ENCODE measurements around the gene MAGI2. TPM values are rescaled to one million over a fixed set of nuclear protein-coding genes. Genes with fewer than 3 reads are reported as not detected.

MAGI2 gene
- total RNA-seq, 1 donor from 2014 or later: 5.4 TPM

GRCh38 chr7:79268730-79269129 lies 184.7 kb downstream of the MAGI2 start:
- H3K27me3 ChIP-seq (ENCODE audit: insufficient read depth, low read length): no peaks in the 10 kb centered on the region
- no peak for TF ChIP-seq EZH2 (IDR thresholded peaks at IDR 0.05; ENCODE audit: insufficient read depth, low read length)
- TF ChIP-seq, protein P1, sequence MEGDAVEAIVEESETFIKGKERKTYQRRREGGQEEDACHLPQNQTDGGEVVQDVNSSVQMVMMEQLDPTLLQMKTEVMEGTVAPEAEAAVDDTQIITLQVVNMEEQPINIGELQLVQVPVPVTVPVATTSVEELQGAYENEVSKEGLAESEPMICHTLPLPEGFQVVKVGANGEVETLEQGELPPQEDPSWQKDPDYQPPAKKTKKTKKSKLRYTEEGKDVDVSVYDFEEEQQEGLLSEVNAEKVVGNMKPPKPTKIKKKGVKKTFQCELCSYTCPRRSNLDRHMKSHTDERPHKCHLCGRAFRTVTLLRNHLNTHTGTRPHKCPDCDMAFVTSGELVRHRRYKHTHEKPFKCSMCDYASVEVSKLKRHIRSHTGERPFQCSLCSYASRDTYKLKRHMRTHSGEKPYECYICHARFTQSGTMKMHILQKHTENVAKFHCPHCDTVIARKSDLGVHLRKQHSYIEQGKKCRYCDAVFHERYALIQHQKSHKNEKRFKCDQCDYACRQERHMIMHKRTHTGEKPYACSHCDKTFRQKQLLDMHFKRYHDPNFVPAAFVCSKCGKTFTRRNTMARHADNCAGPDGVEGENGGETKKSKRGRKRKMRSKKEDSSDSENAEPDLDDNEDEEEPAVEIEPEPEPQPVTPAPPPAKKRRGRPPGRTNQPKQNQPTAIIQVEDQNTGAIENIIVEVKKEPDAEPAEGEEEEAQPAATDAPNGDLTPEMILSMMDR (IDR thresholded peaks at IDR 0.05; ENCODE audit: insufficient read depth, low read depth, low read length): no peak
- Mint-ChIP-seq H3K27me3 (ENCODE audit: low read depth, unreplicated experiment) (peaks cover 2% of the 10 kb centered on the region), H3K27ac (ENCODE audit: unreplicated experiment) (no peak overlapping the region), H3K9me3 (ENCODE audit: unreplicated experiment) (peaks cover 1% of the 10 kb centered on the region), H3K36me3 (ENCODE audit: low read depth, unreplicated experiment) (no peaks in the 10 kb centered on the region), H3K4me3 (ENCODE audit: unreplicated experiment) (no peak overlapping the region), H3K4me1 (ENCODE audit: low read depth, unreplicated experiment) (peaks cover 4% of the 10 kb centered on the region)
- no peaks in the 10 kb centered on the region for H3K36me3 ChIP-seq (ENCODE audit: insufficient read depth, low read length)
- no peak for FAIRE-seq
- H3K27ac ChIP-seq (ENCODE audit: low read depth, low read length): no peak overlapping the region
- H3K79me2 ChIP-seq (ENCODE audit: insufficient read depth, low read length): no peaks in the 10 kb centered on the region
- H3K9me3 ChIP-seq (ENCODE audit: insufficient read depth, low read depth, low read length): no peaks in the 10 kb centered on the region
- no peak overlapping the region for H2AFZ ChIP-seq (ENCODE audit: low read depth, low read length)
- no peak overlapping the region for H3K4me2 ChIP-seq (ENCODE audit: low read length)
- DNase-seq (ENCODE audit: low read depth): no peak
- no peaks in the 10 kb centered on the region for H4K20me1 ChIP-seq (ENCODE audit: insufficient read depth, low read length)
- no peak overlapping the region for H3K9ac ChIP-seq (ENCODE audit: low read length)
- no peaks in the 10 kb centered on the region for H3K4me1 ChIP-seq (ENCODE audit: insufficient read depth, low read length)
- H3K4me3 ChIP-seq (ENCODE audit: insufficient read depth, low read depth, low read length): no peak overlapping the region

DNA sequence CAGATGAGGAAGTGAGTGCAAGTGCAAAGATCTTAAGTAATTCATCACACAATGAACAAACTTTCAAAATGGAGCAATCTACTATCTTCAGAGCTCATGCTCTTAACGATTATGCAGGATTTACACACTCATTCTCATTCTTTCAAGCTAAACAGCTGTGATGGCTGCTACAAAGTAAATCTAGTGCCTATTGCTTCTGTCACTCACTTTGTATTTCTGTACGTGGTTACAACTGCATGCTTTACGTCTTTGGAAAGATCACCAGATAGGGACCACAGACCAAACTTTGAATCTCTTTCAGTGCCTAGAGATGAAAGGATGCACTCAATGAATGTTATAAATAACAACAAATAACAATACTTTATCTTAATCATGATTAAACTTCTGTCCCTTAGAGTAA lies 194.6 kb downstream of the MAGI2 start:
- H3K4me1 ChIP-seq (ENCODE audit: insufficient read depth, low read length): no peaks in the 10 kb centered on the region
- H3K79me2 ChIP-seq (ENCODE audit: insufficient read depth, low read length): no peaks in the 10 kb centered on the region
- H3K9me3 ChIP-seq (ENCODE audit: insufficient read depth, low read depth, low read length): no peaks in the 10 kb centered on the region
- Mint-ChIP-seq H3K4me1 (ENCODE audit: low read depth, unreplicated experiment) (no peaks in the 10 kb centered on the region), H3K36me3 (ENCODE audit: low read depth, unreplicated experiment) (no peaks in the 10 kb centered on the region), H3K4me3 (ENCODE audit: unreplicated experiment) (no peak overlapping the region), H3K9me3 (ENCODE audit: unreplicated experiment) (no peaks in the 10 kb centered on the region), H3K27ac (ENCODE audit: unreplicated experiment) (no peak overlapping the region), H3K27me3 (ENCODE audit: low read depth, unreplicated experiment) (peaks cover 2% of the 10 kb centered on the region)
- H2AFZ ChIP-seq (ENCODE audit: low read depth, low read length): no peak overlapping the region
- FAIRE-seq (no peak), DNase-seq (ENCODE audit: low read depth) (no peak)
- TF ChIP-seq, protein P1 (IDR thresholded peaks at IDR 0.05; ENCODE audit: insufficient read depth, low read depth, low read length): no peak
- TF ChIP-seq EZH2 (IDR thresholded peaks at IDR 0.05; ENCODE audit: insufficient read depth, low read length): no peak
- H3K27me3 ChIP-seq (ENCODE audit: insufficient read depth, low read length): no peaks in the 10 kb centered on the region
- no peak overlapping the region for H3K4me2 ChIP-seq (ENCODE audit: low read length)
- H3K36me3 ChIP-seq (ENCODE audit: insufficient read depth, low read length): no peaks in the 10 kb centered on the region
- no peak overlapping the region for H3K27ac ChIP-seq (ENCODE audit: low read depth, low read length)
- H3K9ac ChIP-seq (ENCODE audit: low read length): no peak overlapping the region
- H3K4me3 ChIP-seq (ENCODE audit: insufficient read depth, low read depth, low read length): no peak overlapping the region
- H4K20me1 ChIP-seq (ENCODE audit: insufficient read depth, low read length): no peaks in the 10 kb centered on the region

- no peak for FAIRE-seq
Measured at GRCh38 chr7:79257959-79258358, 195.5 kb downstream of the MAGI2 start.

More at GRCh38 chr7:79257959-79258358, 195.5 kb downstream of the MAGI2 start:
- Mint-ChIP-seq H3K9me3 (ENCODE audit: unreplicated experiment) (no peaks in the 10 kb centered on the region), H3K4me1 (ENCODE audit: low read depth, unreplicated experiment) (no peaks in the 10 kb centered on the region), H3K27ac (ENCODE audit: unreplicated experiment) (no peak overlapping the region), H3K36me3 (ENCODE audit: low read depth, unreplicated experiment) (no peaks in the 10 kb centered on the region), H3K27me3 (ENCODE audit: low read depth, unreplicated experiment) (peaks cover 2% of the 10 kb centered on the region), H3K4me3 (ENCODE audit: unreplicated experiment) (no peak overlapping the region)
- H3K9me3 ChIP-seq (ENCODE audit: insufficient read depth, low read depth, low read length): no peaks in the 10 kb centered on the region
- no peak overlapping the region for H3K4me2 ChIP-seq (ENCODE audit: low read length)
- H3K4me3 ChIP-seq (ENCODE audit: insufficient read depth, low read depth, low read length): no peak overlapping the region
- no peaks in the 10 kb centered on the region for H3K4me1 ChIP-seq (ENCODE audit: insufficient read depth, low read length)
- no peak overlapping the region for H3K27ac ChIP-seq (ENCODE audit: low read depth, low read length)
- TF ChIP-seq, protein P1 (IDR thresholded peaks at IDR 0.05; ENCODE audit: insufficient read depth, low read depth, low read length): no peak
- TF ChIP-seq EZH2 (IDR thresholded peaks at IDR 0.05; ENCODE audit: insufficient read depth, low read length): no peak
- H3K27me3 ChIP-seq (ENCODE audit: insufficient read depth, low read length): no peaks in the 10 kb centered on the region
- H3K9ac ChIP-seq (ENCODE audit: low read length): no peak overlapping the region
- no peaks in the 10 kb centered on the region for H3K36me3 ChIP-seq (ENCODE audit: insufficient read depth, low read length)
- no peaks in the 10 kb centered on the region for H3K79me2 ChIP-seq (ENCODE audit: insufficient read depth, low read length)
- no peak overlapping the region for H2AFZ ChIP-seq (ENCODE audit: low read depth, low read length)
- H4K20me1 ChIP-seq (ENCODE audit: insufficient read depth, low read length): no peaks in the 10 kb centered on the region
- no peak for DNase-seq (ENCODE audit: low read depth)

Measured in astrocyte (in vitro differentiated cells and primary cell).